Endodermal cell (in vitro differentiated cells): Measurements from ENCODE around the gene TDRD12. TPM values are rescaled to one million over a fixed set of nuclear protein-coding genes. Genes with fewer than 3 reads are reported as not detected.

Source experiments
- DNase-seq: peaks from one replicate; pipeline ENCODE4 v3.0.0-alpha.2; 2017
- H3K27ac ChIP-seq: 2 replicates; pipeline ENCODE4 v1.5.1; 2013; ENCODE audit warnings: mild to moderate bottlenecking, low read depth, low read length, moderate library complexity
- H3K27me3 ChIP-seq: 2 replicates; pipeline ENCODE4 v1.6.1; 2013; ENCODE audit warnings: mild to moderate bottlenecking, low read length, moderate library complexity; ENCODE audit not compliant: insufficient read depth, control insufficient read depth, poor library complexity, severe bottlenecking
- H3K36me3 ChIP-seq: 2 replicates; pipeline ENCODE4 v1.7.0; 2013; ENCODE audit warnings: mild to moderate bottlenecking, low read length, moderate library complexity; ENCODE audit not compliant: control insufficient read depth, insufficient read depth
- H3K4me1 ChIP-seq: one replicate; pipeline ENCODE4 v1.7.0; 2013; ENCODE audit warnings: low read length; ENCODE audit not compliant: control insufficient read depth, insufficient read depth
- H3K4me3 ChIP-seq: 2 replicates; pipeline ENCODE4 v1.5.1; 2013; ENCODE audit warnings: mild to moderate bottlenecking, low read length, moderate library complexity
- H3K9ac ChIP-seq: 2 replicates; pipeline ENCODE4 v1.6.1; 2013; ENCODE audit warnings: mild to moderate bottlenecking, low read length, moderate library complexity; ENCODE audit not compliant: poor library complexity, severe bottlenecking; ENCODE audit errors: extremely low read depth
- H3K9me3 ChIP-seq: 2 replicates; pipeline ENCODE4 v1.6.1; 2013; ENCODE audit warnings: mild to moderate bottlenecking, low read length, moderate library complexity; ENCODE audit not compliant: control insufficient read depth
- H3K27ac Mint-ChIP-seq: 2 replicates; pipeline ENCODE4 v1.8.0; 2020; ENCODE audit warnings: mixed read lengths
- H3K27me3 Mint-ChIP-seq: 2 replicates; pipeline ENCODE4 v1.8.0; 2021; ENCODE audit warnings: mild to moderate bottlenecking, mixed read lengths; ENCODE audit not compliant: insufficient read depth
- H3K36me3 Mint-ChIP-seq: 2 replicates; pipeline ENCODE4 v1.8.0; 2020; ENCODE audit warnings: low read depth, mixed read lengths
- H3K4me1 Mint-ChIP-seq: 2 replicates; pipeline ENCODE4 v1.8.0; 2020; ENCODE audit warnings: mixed read lengths
- H3K4me3 Mint-ChIP-seq: 2 replicates; pipeline ENCODE4 v1.8.0; 2020; ENCODE audit warnings: mild to moderate bottlenecking, moderate library complexity, mixed read lengths
- H3K9me3 Mint-ChIP-seq: 2 replicates; pipeline ENCODE4 v1.8.0; 2020; ENCODE audit warnings: mild to moderate bottlenecking, mixed read lengths
- WGBS, 2 experiments: methylation state at CpG; one replicate each; pipeline versions ENCODE4 v1.1.5 to v1.1.7; 2013; ENCODE audit warnings: missing lambda C conversion rate in 2 of 2, mixed read lengths in 1 of 2; ENCODE audit not compliant: insufficient coverage in 1 of 2, insufficient read length in 1 of 2; 5-methylcytosine and 5-hydroxymethylcytosine counted together
- total RNA-seq, 2 donors: library from RNA; stranded (reverse); fragmentation: NEBNext Ultra II Directional in 1 of 2; extraction: Animal tissue kit (Norgen Biotek cat#: 25700) in 1 of 2; gene quantifications; 2 replicates in 1 of 2; 3 replicates in 1 of 2; pipeline ENCODE4 v1.2.1, GENCODE V29; 2021
- TF ChIP-seq, protein P1 (sequence below): fragments of 200-600 bp; sonication (generic); conservative IDR thresholded peaks from 2 replicates; pipeline ENCODE4 v1.5.0; 2021; ENCODE audit warnings: antibody characterized with exemption, mild to moderate bottlenecking

TDRD12 gene
- total RNA-seq, 2 donors from 2014 or later, result 0.20 to 0.84 TPM

DNA sequence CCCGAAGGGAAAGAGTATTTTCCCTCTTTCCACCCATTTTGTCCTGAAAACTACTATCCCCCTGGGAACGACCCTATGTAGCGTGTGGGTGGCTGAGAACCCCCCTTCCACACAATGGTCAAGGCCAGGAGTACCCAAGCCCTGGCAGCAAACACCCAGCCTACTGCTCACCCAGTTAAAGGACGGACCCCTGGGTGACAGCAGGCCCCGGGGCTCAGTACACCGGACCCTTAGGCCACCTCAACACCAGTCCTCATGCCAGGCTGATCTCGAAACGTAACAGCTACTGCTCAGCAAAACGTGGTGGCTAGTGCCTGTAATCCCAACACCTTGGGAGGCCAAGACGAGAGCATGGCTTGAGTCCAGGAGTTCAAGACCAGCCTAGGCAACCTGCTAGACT is 46.0 kb upstream of the TDRD12 start:
- no peaks in the 10 kb centered on the region for H3K9me3 ChIP-seq
- no peaks in the 10 kb centered on the region for H3K36me3 ChIP-seq
- no peak overlapping the region for H3K27ac ChIP-seq
- no peak overlapping the region for H3K9ac ChIP-seq
- Mint-ChIP-seq H3K27ac (no peak overlapping the region), H3K27me3 (peaks cover 32% of the 10 kb centered on the region), H3K4me1 (peaks cover 24% of the 10 kb centered on the region), H3K4me3 (peak overlapping the region; percentile 79), H3K9me3 (no peaks in the 10 kb centered on the region), H3K36me3 (peaks cover 5% of the 10 kb centered on the region)
- TF ChIP-seq, protein P1, sequence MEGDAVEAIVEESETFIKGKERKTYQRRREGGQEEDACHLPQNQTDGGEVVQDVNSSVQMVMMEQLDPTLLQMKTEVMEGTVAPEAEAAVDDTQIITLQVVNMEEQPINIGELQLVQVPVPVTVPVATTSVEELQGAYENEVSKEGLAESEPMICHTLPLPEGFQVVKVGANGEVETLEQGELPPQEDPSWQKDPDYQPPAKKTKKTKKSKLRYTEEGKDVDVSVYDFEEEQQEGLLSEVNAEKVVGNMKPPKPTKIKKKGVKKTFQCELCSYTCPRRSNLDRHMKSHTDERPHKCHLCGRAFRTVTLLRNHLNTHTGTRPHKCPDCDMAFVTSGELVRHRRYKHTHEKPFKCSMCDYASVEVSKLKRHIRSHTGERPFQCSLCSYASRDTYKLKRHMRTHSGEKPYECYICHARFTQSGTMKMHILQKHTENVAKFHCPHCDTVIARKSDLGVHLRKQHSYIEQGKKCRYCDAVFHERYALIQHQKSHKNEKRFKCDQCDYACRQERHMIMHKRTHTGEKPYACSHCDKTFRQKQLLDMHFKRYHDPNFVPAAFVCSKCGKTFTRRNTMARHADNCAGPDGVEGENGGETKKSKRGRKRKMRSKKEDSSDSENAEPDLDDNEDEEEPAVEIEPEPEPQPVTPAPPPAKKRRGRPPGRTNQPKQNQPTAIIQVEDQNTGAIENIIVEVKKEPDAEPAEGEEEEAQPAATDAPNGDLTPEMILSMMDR, result no peak
- DNase-seq, result no peak
- H3K4me1 ChIP-seq, result peaks cover 3% of the 10 kb centered on the region
- WGBS, 2 experiments, result 92 to 96% methylated on average over 5 to 10 of the region's 10 CpGs
- peak overlapping the region; percentile 90 for H3K4me3 ChIP-seq
- peaks cover 25% of the 10 kb centered on the region for H3K27me3 ChIP-seq

DNA sequence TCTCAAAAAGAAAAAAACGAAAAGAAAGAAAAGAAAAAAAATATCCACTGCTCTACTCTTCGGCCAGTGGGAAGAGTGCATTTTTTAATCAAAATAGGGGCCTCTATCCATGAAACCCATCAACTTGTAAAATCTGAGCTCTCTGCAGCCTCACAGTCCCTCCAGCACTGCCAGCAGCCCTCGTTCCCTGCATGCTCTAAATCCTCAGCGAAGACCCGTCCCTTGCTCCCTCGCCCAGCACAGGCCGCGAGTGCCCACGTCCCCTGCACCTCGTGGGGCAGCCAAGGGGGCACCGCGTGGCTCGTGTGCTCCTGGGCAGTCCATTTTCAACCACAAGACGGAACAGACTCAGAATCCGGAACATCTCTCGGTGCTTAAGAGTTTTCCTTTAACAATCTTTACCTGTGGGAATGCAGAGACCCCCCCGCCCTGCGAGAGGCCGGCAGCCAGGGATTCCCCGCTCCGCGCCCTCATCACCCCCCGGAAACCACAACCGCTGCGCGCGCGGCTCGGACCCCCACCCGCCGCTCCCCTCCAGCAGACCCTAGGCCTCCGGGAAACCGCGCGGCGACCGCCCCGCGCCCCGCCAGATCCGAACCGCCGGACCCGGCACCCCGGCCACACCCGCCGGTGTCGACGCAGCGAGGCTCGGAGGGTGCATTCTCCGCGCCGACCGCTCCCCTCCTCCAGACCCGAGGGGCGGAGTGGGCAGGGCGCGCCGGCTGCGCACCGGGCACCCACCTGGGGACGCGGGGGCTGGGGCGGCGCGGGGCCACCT is 45.2 kb upstream of the TDRD12 start:
- no peak for DNase-seq
- no peak overlapping the region for H3K27ac ChIP-seq
- H3K4me1 Mint-ChIP-seq, result peaks cover 24% of the 10 kb centered on the region
- TF ChIP-seq, protein P1, result peak; percentile 22
- peaks cover 32% of the 10 kb centered on the region for H3K27me3 ChIP-seq
- H3K9me3 Mint-ChIP-seq, result no peaks in the 10 kb centered on the region
- H3K9me3 ChIP-seq, result no peaks in the 10 kb centered on the region
- H3K27me3 Mint-ChIP-seq, result peaks cover 37% of the 10 kb centered on the region
- WGBS, 2 experiments, result 2 to 11% methylated on average over 10 to 66 of the region's 67 CpGs
- H3K9ac ChIP-seq, result peak overlapping the region; percentile 38
- H3K4me3 ChIP-seq, result peak overlapping the region; percentile 90
- peak overlapping the region; percentile 79 for H3K4me3 Mint-ChIP-seq
- no peaks in the 10 kb centered on the region for H3K36me3 ChIP-seq
- peaks cover 5% of the 10 kb centered on the region for H3K36me3 Mint-ChIP-seq
- H3K27ac Mint-ChIP-seq, result peak overlapping the region; percentile 83
- H3K4me1 ChIP-seq, result peaks cover 3% of the 10 kb centered on the region

DNA sequence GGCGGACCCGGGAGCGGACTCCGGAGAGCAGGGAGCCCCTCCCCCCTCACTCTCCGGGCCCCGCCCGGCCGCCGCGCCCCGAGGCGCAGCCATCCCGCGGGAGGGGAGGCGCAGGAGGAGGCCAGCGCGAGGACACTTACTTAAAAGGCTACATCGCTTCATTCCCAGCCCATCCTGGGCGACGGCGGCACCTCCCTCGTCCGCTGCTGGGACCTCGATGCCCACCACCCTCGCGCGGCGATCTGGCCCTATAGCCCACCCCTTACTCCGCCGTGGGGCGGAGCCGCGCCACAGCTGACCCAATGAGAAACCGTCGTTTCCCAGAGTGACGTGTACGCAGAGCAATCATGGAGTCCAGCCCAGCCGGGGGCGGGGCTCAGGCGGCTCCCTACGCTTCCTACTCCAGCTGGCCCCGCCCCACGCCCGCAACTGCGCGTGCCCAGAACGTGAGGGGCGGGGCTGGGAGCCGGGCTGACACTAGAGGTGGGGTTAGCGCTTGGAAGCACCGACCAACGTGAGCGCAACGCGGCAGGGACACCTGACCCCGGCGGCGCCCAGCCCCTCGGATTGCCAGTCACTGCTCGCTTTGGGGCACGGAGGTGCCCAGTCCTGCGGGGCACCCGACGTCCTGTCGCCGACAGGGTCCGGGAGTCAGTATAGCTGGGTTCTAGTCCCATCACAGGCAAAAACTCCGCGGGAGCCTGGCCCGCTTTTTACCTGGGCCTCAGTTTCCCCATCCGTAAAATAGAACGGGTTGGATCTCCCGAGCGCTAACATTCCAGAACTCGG is 44.4 kb upstream of the TDRD12 start, which contains the start of gene ANKRD27:
ANKRD27 (minus strand) TSS at position 250 of the 789 bp plus-strand sequence. CDS start 16,165 bp downstream, outside the sequence.
- TF ChIP-seq, protein P1, result peak; percentile 0
- peak within 1 kb of the TSS; percentile 83 for H3K27ac Mint-ChIP-seq
- Histone ChIP-seq H3K27me3 (peaks cover 40% of the 10 kb centered on the region), H3K27ac (no peak within 1 kb of the TSS), H3K9me3 (no peaks in the 10 kb centered on the region), H3K36me3 (no peaks in the 10 kb centered on the region), H3K4me1 (peaks cover 3% of the 10 kb centered on the region), H3K4me3 (peak within 1 kb of the TSS; percentile 90), H3K9ac (peak within 1 kb of the TSS; percentile 38)
- H3K27me3 Mint-ChIP-seq, result peaks cover 44% of the 10 kb centered on the region
- DNase-seq, result peak; percentile 99
- peak within 1 kb of the TSS; percentile 79 for H3K4me3 Mint-ChIP-seq
- H3K36me3 Mint-ChIP-seq, result peaks cover 5% of the 10 kb centered on the region
- peaks cover 21% of the 10 kb centered on the region for H3K4me1 Mint-ChIP-seq
- WGBS, 2 experiments, result 0 to 7% methylated on average over 5 to 75 of the region's 75 CpGs
- H3K9me3 Mint-ChIP-seq, result no peaks in the 10 kb centered on the region
